GM23338 (cell line): ENCODE measurements around the gene AMBRA1. TPM values are rescaled to one million over a fixed set of nuclear protein-coding genes. Genes with fewer than 3 reads are reported as not detected.

Source experiments
- ATAC-seq: fragments of 200-7000 bp; cut with Tn5 transposase; 3 replicates; pipeline ENCODE4 v1.9.1; 2020
- DNase-seq: peaks from one replicate; pipeline ENCODE4 v3.0.0-alpha.2; 2015; ENCODE audit warnings: low spot score
- H2AFZ ChIP-seq: fragments of 200-600 bp; sonication (generic); 2 replicates; pipeline ENCODE4 v1.8.0; 2016; ENCODE audit warnings: antibody characterized with exemption, mild to moderate bottlenecking, moderate library complexity
- H3F3A ChIP-seq: fragments of 200-600 bp; sonication (generic); replicated peaks from 2 replicates; pipeline ENCODE4 v1.8.0; 2017; ENCODE audit warnings: antibody characterized with exemption, mixed run types, low read depth
- H3K27ac ChIP-seq: fragments of 200-600 bp; sonication (generic); 2 replicates; pipeline ENCODE4 v1.6.1; 2016; ENCODE audit warnings: low read depth
- H3K27me3 ChIP-seq: fragments of 200-600 bp; sonication (generic); 2 replicates; pipeline ENCODE4 v1.8.0; 2016; ENCODE audit warnings: mild to moderate bottlenecking, mixed run types, moderate library complexity; ENCODE audit not compliant: insufficient read depth
- H3K36me3 ChIP-seq: fragments of 200-600 bp; sonication (generic); 2 replicates; pipeline ENCODE4 v1.8.0; 2016; ENCODE audit warnings: mild to moderate bottlenecking; ENCODE audit not compliant: insufficient read depth
- H3K4me1 ChIP-seq: fragments of 200-600 bp; sonication (generic); 2 replicates; pipeline ENCODE4 v1.8.0; 2016; ENCODE audit warnings: mild to moderate bottlenecking, moderate library complexity; ENCODE audit not compliant: insufficient read depth
- H3K4me2 ChIP-seq: fragments of 200-600 bp; sonication (generic); 2 replicates; pipeline ENCODE4 v1.7.1; 2017; ENCODE audit warnings: mixed run types
- H3K4me3 ChIP-seq: fragments of 200-600 bp; sonication (generic); 2 replicates; pipeline ENCODE4 v1.6.1; 2016; ENCODE audit warnings: mixed run types
- H3K79me2 ChIP-seq: fragments of 200-600 bp; sonication (generic); replicated peaks from 2 replicates; pipeline ENCODE4 v1.8.0; 2017; ENCODE audit warnings: mild to moderate bottlenecking; ENCODE audit not compliant: insufficient read depth
- H3K9me2 ChIP-seq: fragments of 200-600 bp; sonication (generic); 2 replicates; pipeline ENCODE4 v1.8.0; 2017; ENCODE audit not compliant: insufficient read depth
- H4K20me1 ChIP-seq: fragments of 200-600 bp; sonication (generic); replicated peaks from 2 replicates; pipeline ENCODE4 v1.8.0; 2017; ENCODE audit warnings: mild to moderate bottlenecking; ENCODE audit not compliant: insufficient read depth
- H3K27ac Mint-ChIP-seq: 2 replicates; pipeline ENCODE4 v1.8.0; 2020; ENCODE audit warnings: inconsistent platforms, mild to moderate bottlenecking, moderate library complexity, mixed read lengths
- H3K27me3 Mint-ChIP-seq: 3 replicates; pipeline ENCODE4 v1.8.0; 2022; ENCODE audit warnings: low read depth, mild to moderate bottlenecking, moderate library complexity, mixed read lengths, inconsistent platforms; ENCODE audit not compliant: insufficient read depth, poor library complexity
- H3K36me3 Mint-ChIP-seq: 3 replicates; pipeline ENCODE4 v1.8.0; 2021; ENCODE audit warnings: low read depth, mild to moderate bottlenecking, inconsistent platforms, moderate library complexity, mixed read lengths
- H3K4me1 Mint-ChIP-seq: 3 replicates; pipeline ENCODE4 v1.8.0; 2020; ENCODE audit warnings: mild to moderate bottlenecking, inconsistent platforms, mixed read lengths
- H3K4me3 Mint-ChIP-seq: 3 replicates; pipeline ENCODE4 v1.8.0; 2021; ENCODE audit warnings: moderate library complexity, mild to moderate bottlenecking, inconsistent platforms, mixed read lengths
- H3K9me3 Mint-ChIP-seq: 3 replicates; pipeline ENCODE4 v1.8.0; 2020; ENCODE audit warnings: moderate library complexity, mild to moderate bottlenecking, inconsistent platforms, mixed read lengths
- CTCF ChIP-seq, 2 experiments: fragments of 200-600 bp in 1 of 2; sonication (generic) in 1 of 2; conservative IDR thresholded peaks; 2 replicates each; pipeline versions ENCODE4 v1.5.1 to v1.6.1; 2016 to 2017; ENCODE audit warnings: antibody characterized with exemption in 2 of 2, low read depth in 2 of 2, mild to moderate bottlenecking in 2 of 2, moderate library complexity in 1 of 2
- EZH2phosphoT487 ChIP-seq: fragments of 200-600 bp; sonication (generic); IDR thresholded peaks from one replicate; pipeline ENCODE4 v1.8.1; 2018; ENCODE audit warnings: antibody characterized with exemption; ENCODE audit not compliant: unreplicated experiment
- JUNB ChIP-seq: IDR thresholded peaks from one replicate; pipeline ENCODE4 v1.6.1; 2016; ENCODE audit warnings: antibody characterized with exemption; ENCODE audit not compliant: unreplicated experiment
- NANOG ChIP-seq: IDR thresholded peaks from 2 replicates; pipeline ENCODE4 v1.6.1; 2016; ENCODE audit warnings: antibody characterized with exemption, borderline replicate concordance
- POLR2AphosphoS5 ChIP-seq: IDR thresholded peaks from 2 replicates; pipeline ENCODE4 v1.6.1; 2016; ENCODE audit warnings: antibody characterized with exemption, low read depth
- REST ChIP-seq: IDR thresholded peaks from one replicate; pipeline ENCODE4 v1.6.1; 2018; ENCODE audit warnings: antibody characterized with exemption; ENCODE audit not compliant: unreplicated experiment
- STAT1 ChIP-seq: IDR thresholded peaks from one replicate; pipeline ENCODE4 v1.6.1; 2016; ENCODE audit warnings: antibody characterized with exemption; ENCODE audit not compliant: unreplicated experiment
- ZNF114 ChIP-seq: fragments of 250-450 bp; sonication (Bioruptor Pico); IDR thresholded peaks from 2 replicates; pipeline ENCODE4 v1.5.0; 2020; ENCODE audit warnings: mild to moderate bottlenecking, moderate library complexity
- ZNF462 ChIP-seq: fragments of 250-450 bp; sonication (Bioruptor Pico); IDR thresholded peaks from 2 replicates; pipeline ENCODE4 v1.5.0; 2020; ENCODE audit warnings: mild to moderate bottlenecking, moderate library complexity
- polyA plus RNA-seq: library from polyadenylated mRNA; unstranded; fragments of >200 nt; fragmentation: Nextera tagmentation; extraction: Ambion mirVana; gene quantifications from 2 replicates; pipeline ENCODE4 v1.2.1, GENCODE V29; 2016
- total RNA-seq: library from RNA; depleted of rRNA; stranded (reverse); fragments of >200 nt; shearing (Covaris generic); gene quantifications from 2 replicates; pipeline ENCODE4 v1.2.3, GENCODE V29; 2014
- TF ChIP-seq, protein P1 (sequence below): IDR thresholded peaks from 2 replicates; pipeline ENCODE4 v1.6.1; 2016; ENCODE audit warnings: antibody characterized with exemption

AMBRA1 gene
- total and polyA plus RNA-seq, 2 experiments from 2014 or later: 8.3 to 34.8 TPM

- Histone ChIP-seq H3K4me2 (no peak overlapping the region), H3K36me3 (no peaks in the 10 kb centered on the region), H3K27me3 (no peaks in the 10 kb centered on the region), H3K27ac (peak overlapping the region; percentile 71; the same call in 1 of the 2 replicates), H3K4me3 (no peak overlapping the region), H3K9me2 (no peaks in the 10 kb centered on the region), H4K20me1 (peaks cover 22% of the 10 kb centered on the region), H3F3A (no peaks in the 10 kb centered on the region), H3K4me1 (peaks cover 4% of the 10 kb centered on the region; the same call in 1 of the 2 replicates), H2AFZ (no peak overlapping the region), H3K79me2 (peaks cover 99% of the 10 kb centered on the region)
- DNase-seq: no peak
- H3K9me3 Mint-ChIP-seq: no peaks in the 10 kb centered on the region
- H3K4me3 Mint-ChIP-seq: no peak overlapping the region
- H3K27me3 Mint-ChIP-seq: peaks cover 4% of the 10 kb centered on the region
- H3K4me1 Mint-ChIP-seq: peaks cover 9% of the 10 kb centered on the region; the same call in 2 of the 3 replicates
- H3K36me3 Mint-ChIP-seq: no peaks in the 10 kb centered on the region
- no peak for TF ChIP-seq EZH2phosphoT487
- no peak for TF ChIP-seq JUNB
- TF ChIP-seq CTCF (conservative IDR thresholded peaks at IDR 0.05; ENCODE audit: low read depth in 2 of 2): no peak
- TF ChIP-seq, protein P1, sequence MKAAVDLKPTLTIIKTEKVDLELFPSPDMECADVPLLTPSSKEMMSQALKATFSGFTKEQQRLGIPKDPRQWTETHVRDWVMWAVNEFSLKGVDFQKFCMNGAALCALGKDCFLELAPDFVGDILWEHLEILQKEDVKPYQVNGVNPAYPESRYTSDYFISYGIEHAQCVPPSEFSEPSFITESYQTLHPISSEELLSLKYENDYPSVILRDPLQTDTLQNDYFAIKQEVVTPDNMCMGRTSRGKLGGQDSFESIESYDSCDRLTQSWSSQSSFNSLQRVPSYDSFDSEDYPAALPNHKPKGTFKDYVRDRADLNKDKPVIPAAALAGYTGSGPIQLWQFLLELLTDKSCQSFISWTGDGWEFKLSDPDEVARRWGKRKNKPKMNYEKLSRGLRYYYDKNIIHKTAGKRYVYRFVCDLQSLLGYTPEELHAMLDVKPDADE: no peak
- no peak for TF ChIP-seq NANOG
- no peak for TF ChIP-seq POLR2AphosphoS5
- TF ChIP-seq REST: no peak
- TF ChIP-seq ZNF462 (CRISPR knock-in tag): no peak
- TF ChIP-seq ZNF114: no peak
- TF ChIP-seq STAT1: no peak
- no peak for ATAC-seq
- H3K27ac Mint-ChIP-seq: no peak overlapping the region; the same call in 1 of the 2 replicates
Observed at GRCh38 chr11:46560300-46560991, 33.4 kb downstream of the AMBRA1 start.
